K562 (cell line): ENCODE results near the gene SULT1A4. TPM values are rescaled to one million over a fixed set of nuclear protein-coding genes. Genes with fewer than 3 reads are reported as not detected.
"Not testable (repeated sequence)": the region's sequence is repeated elsewhere in the genome, so short reads cannot be mapped to it uniquely, and the experiment has no call there.

Source experiments
- ATAC-seq: fragments of 200-7000 bp; cut with Tn5 transposase; 3 replicates; pipeline ENCODE4 v1.9.1; 2020; ENCODE audit warnings: moderate library complexity
- BruUV-seq: library from RNA; stranded (reverse); fragments of 400-500 nt; replicated peaks from 2 replicates; lab custom pipeline; 2021; lab: Mats Ljungman, UMichigan
- CTCF ChIA-PET: fragments of 300-600 bp; formaldehyde crosslinking; extraction: SDS; loops from one replicate; lab custom pipeline; 2021; ENCODE audit warnings: low intra/inter-chr PET ratio; lab: Yijun Ruan, JAX
- POLR2A ChIA-PET: fragments of 300-600, 350-650 bp; sonication (Branson Sonifier 250); formaldehyde crosslinking; extraction: SDS; loops from one replicate; lab custom pipeline; 2021; ENCODE audit warnings: antibody characterized with exemption, inconsistent platforms; lab: Yijun Ruan, JAX
- DNase-seq, 4 experiments: peaks; one replicate each; pipeline versions ENCODE4 v3.0.0 to v3.0.0-alpha.2; 2011 to 2018; ENCODE audit warnings: low spot score in 3 of 4, mixed read lengths in 3 of 4; ENCODE audit errors: extremely low read depth in 1 of 4
- FAIRE-seq: peaks from 2 replicates; lab custom pipeline; 2011; peaks lifted over from hg19 to GRCh38; lab: Jason Lieb, UNC
- H2AFZ ChIP-seq: 2 replicates; pipeline ENCODE4 v1.6.0; 2011; ENCODE audit warnings: low read depth, low read length, control low read depth, inconsistent platforms
- H3K27ac ChIP-seq: fragments of 200-600 bp; 3 replicates; pipeline ENCODE4 v1.8.0; 2011; ENCODE audit warnings: low read depth, mild to moderate bottlenecking, control low read depth, inconsistent platforms, low read length, moderate library complexity, mixed read lengths; ENCODE audit errors: extremely low read depth
- H3K27me3 ChIP-seq, 2 experiments: fragments of 300-600 bp in 1 of 2; 2 replicates in 1 of 2; 3 replicates in 1 of 2; pipeline versions ENCODE4 v1.6.0 to v1.8.0; 2011; ENCODE audit warnings: inconsistent platforms in 2 of 2, low read length in 2 of 2, mild to moderate bottlenecking in 1 of 2, mixed read lengths in 1 of 2, moderate library complexity in 1 of 2; ENCODE audit not compliant: control insufficient read depth in 2 of 2, insufficient read depth in 2 of 2
- H3K36me3 ChIP-seq: fragments of 300-600 bp; 3 replicates; pipeline ENCODE4 v1.8.0; 2011; ENCODE audit warnings: mild to moderate bottlenecking, low read length, inconsistent platforms; ENCODE audit not compliant: control insufficient read depth, insufficient read depth
- H3K4me1 ChIP-seq, 2 experiments: fragments of 200-600 bp in 1 of 2; replicated peaks in 1 of 2; 2 replicates in 1 of 2; 3 replicates in 1 of 2; pipeline versions ENCODE4 v1.5.1 to v1.8.0; 2011; ENCODE audit warnings: inconsistent platforms in 2 of 2, low read length in 2 of 2, mild to moderate bottlenecking in 1 of 2, mixed read lengths in 1 of 2, moderate library complexity in 1 of 2; ENCODE audit not compliant: control insufficient read depth in 2 of 2, insufficient read depth in 2 of 2
- H3K4me2 ChIP-seq: 2 replicates; pipeline ENCODE4 v1.6.1; 2011; ENCODE audit warnings: low read length, control low read depth, inconsistent platforms, mixed read lengths; ENCODE audit not compliant: insufficient read depth
- H3K4me3 ChIP-seq: fragments of 200-600 bp; sonication (generic), shearing (Covaris generic); 2 replicates; pipeline ENCODE4 v1.5.1; 2016; ENCODE audit warnings: control low read depth, inconsistent platforms
- H3K79me2 ChIP-seq: fragments of 200-600 bp; 3 replicates; pipeline ENCODE4 v1.8.0; 2011; ENCODE audit warnings: low read length, inconsistent platforms; ENCODE audit not compliant: control insufficient read depth, insufficient read depth
- H3K9ac ChIP-seq, 2 experiments: 2 replicates each; pipeline versions ENCODE4 v1.6.0 to v1.6.1; 2011; ENCODE audit warnings: low read depth in 2 of 2, low read length in 2 of 2, control low read depth in 1 of 2, inconsistent platforms in 1 of 2, mild to moderate bottlenecking in 1 of 2, mixed read lengths in 1 of 2; ENCODE audit not compliant: insufficient read depth in 1 of 2
- H3K9me1 ChIP-seq: one replicate; pipeline ENCODE4 v1.6.0; 2011; ENCODE audit warnings: inconsistent platforms, mild to moderate bottlenecking, low read length, moderate library complexity; ENCODE audit not compliant: control insufficient read depth, insufficient read depth
- H3K9me3 ChIP-seq: replicated peaks from 2 replicates; pipeline ENCODE4 v1.5.1; 2011; ENCODE audit warnings: low read depth, low read length, inconsistent platforms; ENCODE audit not compliant: control insufficient read depth, insufficient read depth
- H4K20me1 ChIP-seq: replicated peaks from 2 replicates; pipeline ENCODE4 v1.6.1; 2011; ENCODE audit warnings: low read length, inconsistent platforms, mixed read lengths; ENCODE audit not compliant: control insufficient read depth, insufficient read depth
- WGBS: fragments of 100-300 bp; shearing (Covaris generic); methylation state at CpG from one replicate; pipeline ENCODE4 v1.1.6; 2016; ENCODE audit warnings: low coverage, mixed read lengths; ENCODE audit not compliant: insufficient coverage; ENCODE audit errors: missing lambda C conversion rate; 5-methylcytosine and 5-hydroxymethylcytosine counted together
- in situ Hi-C: fragments of 300-500 bp; cut with MboI; formaldehyde crosslinking; loops from 4 replicates; pipeline ENCODE4 v1.15.0; 2018; ENCODE audit warnings: inconsistent platforms, mixed read lengths
- intact Hi-C: fragments of 100-400 bp; cut with micrococcal nuclease; formaldehyde crosslinking; loops from 2 replicates; pipeline ENCODE4 v1.14.2; 2022
- polyA plus RNA-seq, 8 experiments: library from polyadenylated mRNA; depleted of rRNA in 4 of 8; stranded (reverse) in 5 of 8; unstranded in 3 of 8; fragments of >200 nt; fragmentation: Nextera tagmentation in 2 of 8; fragmentation: Illumina TruSeq in 1 of 8; extraction: Ambion mirVana in 2 of 8; extraction: Trizol in 1 of 8; gene quantifications; 2 replicates each; pipeline versions ENCODE4 v1.2.1 to v1.2.3, GENCODE V29; 2011 to 2014; ENCODE audit warnings: inconsistent platforms in 1 of 8, missing spikeins in 1 of 8
- total RNA-seq, 7 experiments: library from RNA; depleted of rRNA in 6 of 7; stranded (reverse); fragments of >200 nt in 6 of 7; fragmentation: Illumina TruSeq in 2 of 7; extraction: Trizol in 2 of 7; gene quantifications; 2 replicates each; pipeline versions ENCODE4 v1.2.1 to v1.2.3, GENCODE V29; 2011 to 2021; ENCODE audit warnings: low replicate concordance in 1 of 7

SULT1A4 gene
- total and polyA plus RNA-seq, 9 of the 15 experiments (the other 6 are each of a cell fraction or from before 2014, with no cell fraction given) = 1.9 to 22.6 (median 8.8) TPM

- H3K9me1 ChIP-seq, H3K4me1 ChIP-seq, FAIRE-seq, CTCF ChIA-PET, H3K4me2 ChIP-seq, BruUV-seq, H3K79me2 ChIP-seq, H3K36me3 ChIP-seq, H3K27ac ChIP-seq, POLR2A ChIA-PET, H2AFZ ChIP-seq, H3K4me3 ChIP-seq, H3K9me3 ChIP-seq, H3K9ac ChIP-seq, intact Hi-C loops, H3K27me3 ChIP-seq, H4K20me1 ChIP-seq, DNase-seq: not testable (repeated sequence)
- ATAC-seq = peak; percentile 76
- in situ Hi-C loops = loop anchor here (25.0 kb wide), 3 partner anchors 671 to 1171 kb away; partner anchors contain the start of genes CD2BP2, MYL11 and TBC1D10B
- WGBS = no CpG with 5 or more reads among the region's 57 CpGs
These were observed 6.5 kb downstream of the SULT1A4 start for GRCh38 chr16:29465985-29466824.

- ATAC-seq = peak; percentile 56
- H3K4me2 ChIP-seq, H3K4me1 ChIP-seq, H3K27me3 ChIP-seq, CTCF ChIA-PET, BruUV-seq, H3K79me2 ChIP-seq, H3K9me1 ChIP-seq, H4K20me1 ChIP-seq, H3K36me3 ChIP-seq, intact Hi-C loops, H3K9ac ChIP-seq, FAIRE-seq, H3K9me3 ChIP-seq, POLR2A ChIA-PET, H2AFZ ChIP-seq, H3K4me3 ChIP-seq, DNase-seq, H3K27ac ChIP-seq: not testable (repeated sequence)
- WGBS = no CpG with 5 or more reads among the region's 33 CpGs
- in situ Hi-C loops = loop anchor here (25.0 kb wide), 3 partner anchors 670 to 1170 kb away; partner anchors contain the start of genes CD2BP2, MYL11 and TBC1D10B
These were observed 7.2 kb downstream of the SULT1A4 start for GRCh38 chr16:29466904-29467303.

DNA sequence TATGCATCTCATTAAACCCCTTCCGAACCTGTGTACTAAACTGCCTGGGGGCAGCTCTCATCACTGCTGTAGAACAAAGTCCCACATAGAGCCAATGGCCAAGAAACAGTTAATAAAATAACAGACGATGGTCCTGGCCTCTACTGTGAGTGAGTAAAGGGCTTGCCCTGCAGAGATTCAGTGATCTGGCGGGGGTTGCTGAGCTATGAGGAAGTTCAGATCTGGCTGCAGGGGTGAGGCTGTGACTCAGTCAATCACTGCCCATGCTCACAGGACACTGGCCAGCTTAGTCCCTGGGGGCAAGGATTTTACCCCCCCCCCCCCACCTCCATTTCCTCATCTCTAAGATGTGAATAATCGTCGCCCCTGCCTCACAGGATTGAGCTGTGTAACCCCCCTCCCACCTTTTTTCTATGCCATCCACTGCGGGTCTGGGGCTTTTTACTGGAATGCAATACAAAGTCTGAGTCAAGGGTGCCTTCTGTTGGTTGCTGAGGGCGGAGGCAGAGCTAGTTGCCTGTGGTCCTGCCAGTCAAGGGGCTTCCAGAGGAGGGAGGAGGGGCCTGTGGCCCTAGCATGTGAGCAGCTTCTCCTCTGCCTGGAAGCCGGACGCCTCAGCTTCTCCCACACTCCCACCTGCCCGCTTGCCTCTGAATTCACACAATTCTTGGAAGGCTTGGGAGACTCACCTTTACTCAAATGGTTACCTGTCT lies 8.1 kb downstream of the SULT1A4 start:
- H3K4me1 ChIP-seq, ATAC-seq, H3K9me1 ChIP-seq, H3K4me3 ChIP-seq, POLR2A ChIA-PET, FAIRE-seq, H4K20me1 ChIP-seq, H2AFZ ChIP-seq, H3K27me3 ChIP-seq, DNase-seq, CTCF ChIA-PET, H3K79me2 ChIP-seq, H3K9ac ChIP-seq, H3K27ac ChIP-seq, H3K9me3 ChIP-seq, intact Hi-C loops, H3K36me3 ChIP-seq, H3K4me2 ChIP-seq, BruUV-seq: not testable (repeated sequence)
- WGBS = no CpG with 5 or more reads among the region's 10 CpGs
- in situ Hi-C loops = loop anchor here (25.0 kb wide), 3 partner anchors 669 to 1169 kb away; partner anchors contain the start of genes CD2BP2, MYL11 and TBC1D10B
